RPMI7951 (cell line): ENCODE data around the gene PFAS. TPM values are rescaled to one million over a fixed set of nuclear protein-coding genes. Genes with fewer than 3 reads are reported as not detected.
"Not testable (repeated sequence)": the region's sequence is repeated elsewhere in the genome, so short reads cannot be mapped to it uniquely, and the experiment has no call there.

Experiments
- DNase-seq: peaks from one replicate; pipeline ENCODE4 v3.0.0-alpha.2; 2012; ENCODE audit warnings: low read depth
- total RNA-seq: library from RNA; depleted of rRNA; stranded (reverse); fragments of >200 nt; shearing (Covaris generic); gene quantifications from 2 replicates; pipeline ENCODE4 v1.2.3, GENCODE V29; 2014

Gene PFAS
- total RNA-seq, 1 experiment from 2014 or later, result 10.5 TPM

- peak; percentile 74 for DNase-seq
Observed at GRCh38 chr17:8225813-8226535, 23.1 kb upstream of the PFAS start.

- DNase-seq, result peak; percentile 90
Observed at GRCh38 chr17:8226536-8227237, 22.4 kb upstream of the PFAS start.

GRCh38 chr17:8227238-8227581 lies 21.9 kb upstream of the PFAS start:
- no peak for DNase-seq

GRCh38 chr17:8231701-8232100 lies 17.4 kb upstream of the PFAS start:
- no peak for DNase-seq

GRCh38 chr17:8234361-8235270 lies 14.5 kb upstream of the PFAS start:
- DNase-seq, result no peak

GRCh38 chr17:8235676-8236075 lies 13.4 kb upstream of the PFAS start:
- no peak for DNase-seq

GRCh38 chr17:8237175-8237574 lies 11.9 kb upstream of the PFAS start:
- DNase-seq, result no peak

- DNase-seq, result no peak
Observed at GRCh38 chr17:8237886-8238285, 11.2 kb upstream of the PFAS start.

- no peak for DNase-seq
Observed at GRCh38 chr17:8243827-8244226, 5.3 kb upstream of the PFAS start.

GRCh38 chr17:8244768-8245167 lies 4.3 kb upstream of the PFAS start:
- DNase-seq, result no peak

GRCh38 chr17:8249621-8250500 lies 772 bp downstream of the PFAS start:
- no peak for DNase-seq

GRCh38 chr17:8251411-8251810 lies 2.3 kb downstream of the PFAS start:
- not testable (repeated sequence) for DNase-seq

GRCh38 chr17:8253801-8254200 lies 4.7 kb downstream of the PFAS start:
- DNase-seq, result no peak

- DNase-seq, result no peak
Observed at GRCh38 chr17:8254881-8255280, 5.8 kb downstream of the PFAS start.

GRCh38 chr17:8255499-8255898 lies 6.4 kb downstream of the PFAS start:
- no peak for DNase-seq

GRCh38 chr17:8256291-8256690 lies 7.2 kb downstream of the PFAS start:
- no peak for DNase-seq

- no peak for DNase-seq
Observed at GRCh38 chr17:8256691-8257090, 7.6 kb downstream of the PFAS start.

- no peak for DNase-seq
Observed at GRCh38 chr17:8257801-8258200, 8.7 kb downstream of the PFAS start.

GRCh38 chr17:8264320-8264719 lies 15.2 kb downstream of the PFAS start:
- DNase-seq, result no peak

- DNase-seq, result no peak
Observed at GRCh38 chr17:8264836-8265542, 15.9 kb downstream of the PFAS start.
